ENCODE results near the gene CD4. TPM values are rescaled to one million over a fixed set of nuclear protein-coding genes. Genes with fewer than 3 reads are reported as not detected.

The CD4 gene
- total and polyA plus RNA-seq, 2 donors (not counting 3 experiments of a cell fraction or from before 2014, with no cell fraction given), result not detected

GRCh38 chr12:6826734-6827436 is 37.6 kb downstream of the CD4 start:
- no TSS peak for BruUV-seq (replicated peaks)
- Histone ChIP-seq H3K27me3 (ENCODE audit: control insufficient read depth in 2 of 2, insufficient read depth in 2 of 2, low read length in 2 of 2) (peaks cover 3% of the 10 kb centered on the region in 2 experiments), H3K4me1 (ENCODE audit: control insufficient read depth, extremely low read depth, insufficient read depth, low read length) (peaks cover 23% of the 10 kb centered on the region), H3K9ac (replicated peaks; ENCODE audit: extremely low read depth, insufficient read depth, low read length) (no peak overlapping the region), H2AFZ (ENCODE audit: low read depth, low read length) (peak overlapping the region; percentile 43), H3K4me2 (ENCODE audit: insufficient read depth, low read length) (no peak overlapping the region), H3K27ac (ENCODE audit: insufficient read depth, low read depth, low read length) (no peak overlapping the region), H3K9me3 (replicated peaks; ENCODE audit: control insufficient read depth, insufficient read depth, low read length) (no peaks in the 10 kb centered on the region), H3K36me3 (ENCODE audit: control insufficient read depth in 2 of 2, extremely low read depth in 1 of 2, insufficient read depth in 2 of 2, low read length in 2 of 2) (peaks cover 0 to 8% of the 10 kb centered on the region in 2 experiments), H4K20me1 (replicated peaks; ENCODE audit: control insufficient read depth, extremely low read depth, insufficient read depth, low read length) (no peaks in the 10 kb centered on the region), H3K79me2 (ENCODE audit: control insufficient read depth, insufficient read depth, low read length) (peaks cover 25% of the 10 kb centered on the region), H3K9me1 (replicated peaks; ENCODE audit: control insufficient read depth, extremely low read depth, insufficient read depth, low read length) (no peaks in the 10 kb centered on the region), H3K4me3 (replicated peaks in 1 of 3; ENCODE audit: insufficient read depth in 1 of 3, low read depth in 1 of 3, low read length in 3 of 3) (no peak overlapping the region)
- POLR2A ChIA-PET, result no interaction called here
- intact Hi-C loops (cut with micrococcal nuclease), result no loop called here
- FAIRE-seq (no peak), DNase-seq (ENCODE audit: low read depth, low spot score) (no peak)
- CTCF ChIA-PET, result interaction anchor here (1.2 to 12.0 kb wide), 6 partner anchors 46 to 207 kb away, joined by 5 to 148 read pairs (median 7); partner anchors contain the start of genes MLF2 and PTMS
- dilution Hi-C loops (cut with MboI; ENCODE audit: extremely low pct_ligation_motif_present, low sequenced_read_pairs), result no loop called here
- TF ChIP-seq EZH2 (IDR thresholded peaks at IDR 0.05; ENCODE audit: borderline replicate concordance, low read depth, low read length, severe bottlenecking), result no peak
- no peak for TF ChIP-seq POLR2AphosphoS5 (IDR thresholded peaks at IDR 0.05; ENCODE audit: insufficient read depth, low read depth, low read length)
- TF ChIP-seq, protein P1, sequence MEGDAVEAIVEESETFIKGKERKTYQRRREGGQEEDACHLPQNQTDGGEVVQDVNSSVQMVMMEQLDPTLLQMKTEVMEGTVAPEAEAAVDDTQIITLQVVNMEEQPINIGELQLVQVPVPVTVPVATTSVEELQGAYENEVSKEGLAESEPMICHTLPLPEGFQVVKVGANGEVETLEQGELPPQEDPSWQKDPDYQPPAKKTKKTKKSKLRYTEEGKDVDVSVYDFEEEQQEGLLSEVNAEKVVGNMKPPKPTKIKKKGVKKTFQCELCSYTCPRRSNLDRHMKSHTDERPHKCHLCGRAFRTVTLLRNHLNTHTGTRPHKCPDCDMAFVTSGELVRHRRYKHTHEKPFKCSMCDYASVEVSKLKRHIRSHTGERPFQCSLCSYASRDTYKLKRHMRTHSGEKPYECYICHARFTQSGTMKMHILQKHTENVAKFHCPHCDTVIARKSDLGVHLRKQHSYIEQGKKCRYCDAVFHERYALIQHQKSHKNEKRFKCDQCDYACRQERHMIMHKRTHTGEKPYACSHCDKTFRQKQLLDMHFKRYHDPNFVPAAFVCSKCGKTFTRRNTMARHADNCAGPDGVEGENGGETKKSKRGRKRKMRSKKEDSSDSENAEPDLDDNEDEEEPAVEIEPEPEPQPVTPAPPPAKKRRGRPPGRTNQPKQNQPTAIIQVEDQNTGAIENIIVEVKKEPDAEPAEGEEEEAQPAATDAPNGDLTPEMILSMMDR (IDR thresholded peaks at IDR 0.05; ENCODE audit: extremely low read depth in 1 of 2, insufficient read depth in 1 of 2, low read depth in 1 of 2, low read length in 2 of 2), result no peak
- TF ChIP-seq MYC (IDR thresholded peaks at IDR 0.05; ENCODE audit: low read depth, low read length), result no peak
- no peak for TF ChIP-seq JUN (IDR thresholded peaks at IDR 0.05; ENCODE audit: borderline replicate concordance, insufficient read depth, insufficient read length, low read depth)
- no peak for TF ChIP-seq GATA2 (IDR thresholded peaks at IDR 0.05; ENCODE audit: insufficient read depth, insufficient read length, low read depth, low read length)
- TF ChIP-seq FOS (IDR thresholded peaks at IDR 0.05; ENCODE audit: borderline replicate concordance, insufficient read depth, low read length), result no peak
- TF ChIP-seq, protein P2, sequence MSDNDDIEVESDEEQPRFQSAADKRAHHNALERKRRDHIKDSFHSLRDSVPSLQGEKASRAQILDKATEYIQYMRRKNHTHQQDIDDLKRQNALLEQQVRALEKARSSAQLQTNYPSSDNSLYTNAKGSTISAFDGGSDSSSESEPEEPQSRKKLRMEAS (IDR thresholded peaks at IDR 0.05; ENCODE audit: insufficient read depth, insufficient read length), result no peak
- TF ChIP-seq POLR2A (IDR thresholded peaks at IDR 0.05; ENCODE audit: low read depth, low read length), result no peak
